ENCODE results near the gene MIEF2.

Gene MIEF2

DNA sequence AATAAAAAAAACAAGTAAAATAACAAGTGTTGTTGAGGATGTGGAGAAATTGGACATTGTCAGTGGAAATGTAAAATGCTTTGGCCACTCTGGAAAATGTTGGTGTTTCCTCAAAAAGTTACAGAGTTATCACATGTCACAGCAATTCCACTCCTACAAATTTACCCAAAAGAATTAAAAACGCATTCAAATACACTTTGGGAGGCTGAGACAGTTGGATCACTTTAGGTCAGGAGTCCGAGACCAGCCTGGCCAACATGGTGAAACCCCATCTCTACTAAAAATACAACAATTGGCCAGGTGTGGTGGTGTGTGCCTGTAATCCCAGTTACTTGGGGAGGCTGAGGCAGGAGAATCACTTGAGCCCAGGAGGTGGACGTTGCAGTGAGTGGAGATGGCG, 48.7 kb downstream of the MIEF2 start:
- Histone ChIP-seq H3K9me3 (ENCODE audit: severe bottlenecking) (no peaks in the 10 kb centered on the region), H3K4me3 (ENCODE audit: low read depth, low read length) (no peak overlapping the region), H3K36me3 (peaks cover 90% of the 10 kb centered on the region), H3K27ac (no peak overlapping the region), H3K27me3 (ENCODE audit: insufficient read depth, low read depth, severe bottlenecking) (no peaks in the 10 kb centered on the region)
- no peak for DNase-seq
- no peak for TF ChIP-seq CTCF (IDR thresholded peaks at IDR 0.05; ENCODE audit: low read depth, low read length)

GRCh38 chr17:18314059-18314730, 53.7 kb downstream of the MIEF2 start:
- no peak for TF ChIP-seq CTCF (IDR thresholded peaks at IDR 0.05; ENCODE audit: low read depth, low read length)
- H3K27ac ChIP-seq, result peak overlapping the region; percentile 90

GRCh38 chr17:18314731-18315561, 54.5 kb downstream of the MIEF2 start, which contains the start of the genes SMCR8 and TOP3A:
Gene SMCR8, plus strand, starts transcription at chr17:18315293. Its CDS starts 497 bp downstream, at chr17:18315790.
Gene TOP3A, minus strand, starts transcription at chr17:18314994. Its CDS starts 216 bp downstream, at chr17:18314778.
- peak; percentile 97 for DNase-seq
- H3K27me3 ChIP-seq (ENCODE audit: insufficient read depth, low read depth, severe bottlenecking), result no peaks in the 10 kb centered on the region
- peak within 1 kb of the TSS; percentile 90 for H3K27ac ChIP-seq
- no peak for TF ChIP-seq CTCF (IDR thresholded peaks at IDR 0.05; ENCODE audit: low read depth, low read length)
- H3K9me3 ChIP-seq (ENCODE audit: severe bottlenecking), result no peaks in the 10 kb centered on the region
- H3K36me3 ChIP-seq, result peaks cover 68% of the 10 kb centered on the region
- H3K4me3 ChIP-seq (ENCODE audit: low read depth, low read length), result peak within 1 kb of the TSS; percentile 91

More at GRCh38 chr17:18314059-18314730, 53.7 kb downstream of the MIEF2 start:
- peak overlapping the region; percentile 91 for H3K4me3 ChIP-seq (ENCODE audit: low read depth, low read length)
- no peaks in the 10 kb centered on the region for H3K27me3 ChIP-seq (ENCODE audit: insufficient read depth, low read depth, severe bottlenecking)
- H3K9me3 ChIP-seq (ENCODE audit: severe bottlenecking), result no peaks in the 10 kb centered on the region
- DNase-seq, result no peak
- H3K36me3 ChIP-seq, result peaks cover 67% of the 10 kb centered on the region

- TF ChIP-seq CTCF (IDR thresholded peaks at IDR 0.05; ENCODE audit: low read depth, low read length), result no peak
- peaks cover 66% of the 10 kb centered on the region for H3K36me3 ChIP-seq
- H3K27ac ChIP-seq, result peak overlapping the region; percentile 90
- peak overlapping the region; percentile 91 for H3K4me3 ChIP-seq (ENCODE audit: low read depth, low read length)
- DNase-seq, result no peak
- H3K27me3 ChIP-seq (ENCODE audit: insufficient read depth, low read depth, severe bottlenecking), result no peaks in the 10 kb centered on the region
- H3K9me3 ChIP-seq (ENCODE audit: severe bottlenecking), result no peaks in the 10 kb centered on the region
Observed at GRCh38 chr17:18315562-18315922, 55.1 kb downstream of the MIEF2 start.

DNA sequence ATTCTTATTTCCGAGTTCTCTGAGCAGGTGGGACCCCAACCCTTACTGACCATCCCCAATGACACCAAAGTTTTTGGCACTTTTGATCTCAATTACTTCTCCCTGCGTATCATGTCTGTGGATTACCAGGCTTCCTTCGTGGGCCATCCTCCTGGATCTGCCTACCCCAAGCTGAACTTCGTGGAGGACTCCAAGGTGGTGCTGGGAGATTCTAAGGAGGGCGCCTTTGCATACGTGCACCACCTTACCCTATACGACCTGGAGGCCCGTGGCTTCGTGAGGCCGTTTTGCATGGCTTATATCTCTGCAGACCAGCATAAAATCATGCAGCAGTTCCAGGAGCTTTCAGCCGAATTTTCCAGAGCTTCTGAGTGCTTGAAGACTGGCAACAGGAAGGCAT, 55.5 kb downstream of the MIEF2 start:
- Histone ChIP-seq H3K27ac (no peak overlapping the region), H3K27me3 (ENCODE audit: insufficient read depth, low read depth, severe bottlenecking) (no peaks in the 10 kb centered on the region), H3K36me3 (peaks cover 62% of the 10 kb centered on the region), H3K9me3 (ENCODE audit: severe bottlenecking) (no peaks in the 10 kb centered on the region), H3K4me3 (ENCODE audit: low read depth, low read length) (peak overlapping the region; percentile 91)
- TF ChIP-seq CTCF (IDR thresholded peaks at IDR 0.05; ENCODE audit: low read depth, low read length), result no peak
- DNase-seq, result no peak

All from WERI-Rb-1 (cell line).